HG02763 (cell line): Measurements from ENCODE around the gene PPP4R3A.
"Not testable (repeated sequence)": the region's sequence is repeated elsewhere in the genome, so short reads cannot be mapped to it uniquely, and the experiment has no call there.

ENCODE experiments used
- ATAC-seq: cut with Tn5 transposase; IDR thresholded peaks from one replicate; pipeline ENCODE4 v1.9.1; 2021; ENCODE audit warnings: mild to moderate bottlenecking, moderate library complexity; ENCODE audit not compliant: unreplicated experiment

The PPP4R3A gene

DNA sequence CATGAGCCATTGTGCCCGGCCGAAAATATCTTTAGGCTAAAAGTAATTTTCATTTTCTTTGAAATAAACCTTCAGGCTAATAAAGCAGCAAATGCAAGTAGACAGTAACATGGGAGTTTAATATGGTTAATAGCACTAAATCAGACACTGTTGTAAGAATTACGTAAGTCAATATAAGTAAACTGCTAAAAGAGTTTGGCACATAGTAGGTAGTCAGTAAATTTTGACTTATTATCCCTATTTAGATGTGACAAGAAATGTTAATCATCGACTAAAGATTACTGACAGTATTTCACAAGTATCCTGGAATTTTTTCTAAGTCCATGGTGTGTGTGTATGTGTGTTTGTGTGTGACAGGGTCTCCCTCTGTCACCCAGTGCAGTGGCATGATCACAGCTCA is 3.9 kb downstream of the PPP4R3A start:
- ATAC-seq = no peak

- no peak for ATAC-seq
Measured at GRCh38 chr14:91503000-91503504, 7.1 kb downstream of the PPP4R3A start.

GRCh38 chr14:91501951-91502930 is 7.9 kb downstream of the PPP4R3A start:
- ATAC-seq = no peak

DNA sequence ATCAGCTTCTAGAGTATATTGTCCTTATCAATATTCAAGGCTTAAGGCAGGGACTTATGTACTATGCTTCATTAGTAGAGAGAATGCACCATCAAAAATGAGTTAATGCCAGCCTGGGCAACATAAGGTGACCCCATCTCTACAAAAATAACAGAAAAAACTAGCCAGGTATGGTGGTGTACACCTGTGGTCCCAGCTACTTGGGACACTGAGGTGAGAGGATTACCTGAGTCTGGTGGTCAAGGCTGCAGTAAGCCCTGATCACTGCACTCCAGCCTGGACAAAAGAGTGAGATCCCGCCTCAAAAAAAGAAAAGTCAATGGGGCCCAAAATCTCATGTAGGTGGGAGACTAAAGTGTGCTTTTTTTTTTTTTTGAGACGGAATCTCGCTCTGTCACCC is 8.8 kb downstream of the PPP4R3A start:
- ATAC-seq = no peak

DNA sequence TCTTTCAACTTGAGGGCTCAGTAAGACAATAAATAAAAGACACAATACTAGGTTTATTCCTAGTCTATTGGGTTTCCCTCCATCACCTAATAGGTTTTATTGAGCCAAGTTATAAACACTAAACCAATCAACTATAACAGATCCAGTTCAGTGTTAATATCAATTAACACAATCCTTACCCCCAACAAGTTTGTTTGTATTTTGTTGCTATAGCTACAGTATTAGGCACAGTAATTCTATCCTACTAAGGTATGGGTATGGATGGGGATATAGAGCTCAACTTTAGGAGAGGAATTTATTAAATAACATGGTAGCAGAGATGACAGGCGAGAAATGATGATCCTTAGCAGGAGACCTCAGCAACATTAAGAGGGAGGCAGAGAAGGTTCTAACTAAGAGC is 13.3 kb downstream of the PPP4R3A start:
- ATAC-seq = no peak

GRCh38 chr14:91494392-91495065 is 15.6 kb downstream of the PPP4R3A start:
- ATAC-seq = not testable (repeated sequence)

DNA sequence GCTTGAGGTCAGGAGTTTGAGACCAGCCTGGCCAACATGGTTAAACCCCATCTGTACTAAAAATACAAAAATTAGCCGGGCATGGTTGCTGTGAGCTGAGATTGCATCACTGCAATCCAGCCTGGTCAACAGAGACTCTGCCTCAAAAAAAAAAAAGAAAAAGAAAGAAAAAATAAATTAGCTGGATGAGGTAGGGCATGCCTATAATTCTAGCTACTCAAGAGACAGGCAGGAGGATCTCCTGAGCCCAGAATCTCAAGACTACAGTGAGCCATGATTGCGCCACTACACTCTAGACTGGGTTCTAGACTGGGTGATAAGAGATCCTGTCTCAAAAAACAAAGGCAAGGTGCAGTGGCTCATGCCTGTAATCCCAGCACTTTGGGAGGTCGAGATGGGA is 16.9 kb downstream of the PPP4R3A start:
- ATAC-seq = no peak

- no peak for ATAC-seq
Measured at GRCh38 chr14:91484744-91485143, 25.4 kb downstream of the PPP4R3A start.

DNA sequence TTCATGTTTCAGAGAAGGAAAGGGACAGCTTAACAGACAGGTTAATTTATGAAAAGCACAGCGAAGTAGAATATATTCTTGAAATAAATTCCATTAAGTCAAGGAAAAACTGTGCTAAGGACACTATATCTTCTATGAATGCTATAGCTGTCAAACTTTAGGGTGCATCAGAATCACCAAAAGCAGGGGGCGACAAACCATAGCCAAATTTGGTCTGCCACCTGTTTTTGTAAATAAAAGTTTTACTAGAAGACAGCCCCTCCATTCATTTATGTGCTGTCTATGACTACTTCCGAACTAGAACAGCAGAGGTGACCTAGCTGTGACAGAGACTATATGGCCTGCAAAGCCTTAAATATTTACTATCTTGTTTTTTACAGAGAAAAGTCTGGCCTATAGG is 25.9 kb downstream of the PPP4R3A start:
- no peak for ATAC-seq

DNA sequence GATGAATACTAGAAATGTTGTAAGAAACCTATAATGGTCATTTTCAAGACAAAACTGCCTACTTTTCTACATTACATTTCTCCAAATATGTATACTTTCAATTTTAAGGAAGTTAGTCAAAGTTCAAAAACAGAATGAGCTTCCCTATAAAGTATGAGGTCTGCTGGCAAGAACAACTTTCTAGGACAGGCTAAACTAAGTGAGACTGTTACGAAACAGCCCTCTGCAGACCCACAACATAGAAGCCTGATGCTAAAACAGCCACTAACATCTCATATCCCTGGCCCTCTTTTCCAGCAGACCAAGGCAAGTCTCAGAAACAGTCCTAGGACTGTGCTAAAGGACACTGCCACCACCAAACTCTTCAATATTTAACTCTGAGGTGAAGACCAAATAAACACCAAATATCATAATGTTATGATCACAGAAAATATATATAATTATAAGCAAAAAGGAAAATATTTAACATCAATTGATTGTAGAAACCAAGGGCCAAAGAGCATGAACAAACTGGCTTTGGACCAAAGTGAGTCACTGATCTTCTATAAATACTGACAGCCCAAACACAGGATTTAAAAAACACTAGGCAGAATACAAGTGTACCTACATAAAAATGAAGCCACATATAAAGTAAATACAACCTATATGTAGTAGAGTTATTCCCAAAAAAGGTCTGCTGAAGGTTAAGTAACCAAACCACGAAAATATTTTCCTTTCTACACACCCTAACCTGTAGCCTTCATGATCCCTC is 27.7 kb downstream of the PPP4R3A start:
- no peak for ATAC-seq

GRCh38 chr14:91477388-91477787 is 32.7 kb downstream of the PPP4R3A start:
- no peak for ATAC-seq

- ATAC-seq = no peak
Measured at GRCh38 chr14:91473046-91473445, 37.1 kb downstream of the PPP4R3A start.

GRCh38 chr14:91470216-91470615 is 39.9 kb downstream of the PPP4R3A start:
- ATAC-seq = no peak

DNA sequence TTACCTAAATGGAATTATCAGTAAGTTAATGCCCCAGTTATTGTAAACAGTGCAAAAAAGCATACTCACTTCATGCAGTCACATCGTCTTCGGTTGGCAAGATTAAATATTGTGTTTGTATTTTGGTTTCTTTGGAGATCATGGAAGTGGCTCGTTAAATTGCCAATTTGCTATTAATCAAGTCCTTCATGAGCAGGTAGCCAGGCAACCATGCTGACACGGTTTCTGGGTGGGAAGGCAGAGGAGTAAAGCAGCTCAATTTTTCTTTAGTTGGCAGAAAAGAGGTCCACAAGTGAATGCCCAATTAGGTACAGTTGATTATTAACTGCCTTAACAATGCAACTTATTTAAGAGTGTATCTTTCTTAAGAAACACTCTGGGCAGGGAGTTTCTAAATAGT is 43.9 kb downstream of the PPP4R3A start:
- no peak for ATAC-seq

- no peak for ATAC-seq
Measured at GRCh38 chr14:91464615-91465205, 45.4 kb downstream of the PPP4R3A start.

- ATAC-seq = no peak
Measured at GRCh38 chr14:91458612-91459011, 51.5 kb downstream of the PPP4R3A start.

DNA sequence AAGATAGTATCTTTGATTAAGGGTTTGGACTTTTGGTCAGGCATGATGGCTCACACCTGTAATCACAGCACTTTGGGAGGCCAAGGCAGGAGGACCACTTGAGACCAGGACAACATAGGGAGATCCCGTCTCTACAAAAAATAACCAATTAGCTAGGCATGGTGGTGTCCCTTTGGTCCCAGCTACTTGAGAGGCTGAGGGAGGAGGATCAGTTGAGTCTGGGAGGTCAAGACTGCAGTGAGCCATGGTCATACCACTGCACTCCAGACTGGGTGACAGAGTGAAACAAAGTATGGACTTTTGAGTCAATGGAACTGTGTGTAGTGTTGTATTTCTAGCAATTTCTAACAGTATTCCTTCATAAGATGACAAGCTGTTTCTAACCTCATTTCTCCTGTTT is 53.8 kb downstream of the PPP4R3A start:
- ATAC-seq = no peak

- no peak for ATAC-seq
Measured at GRCh38 chr14:91454580-91454979, 55.5 kb downstream of the PPP4R3A start.

DNA sequence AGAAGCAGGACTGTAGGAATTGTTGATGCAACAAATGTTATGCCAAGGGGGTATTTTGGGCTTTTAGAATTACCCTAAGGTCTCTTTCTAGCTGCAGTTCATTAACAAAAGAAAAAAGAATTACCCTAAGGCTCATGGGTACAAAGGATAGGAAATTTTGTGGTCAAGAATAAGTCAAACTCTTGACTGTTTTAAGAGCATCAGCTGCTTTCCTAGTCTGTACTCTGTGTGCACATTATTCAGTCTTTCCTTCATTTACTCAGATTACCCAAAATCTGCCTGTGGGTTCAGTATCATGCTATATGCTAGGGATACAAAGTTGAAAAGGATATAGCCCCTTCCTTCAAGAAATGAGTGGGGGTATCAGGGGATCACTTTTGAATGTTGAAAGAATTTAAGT is 56.0 kb downstream of the PPP4R3A start:
- no peak for ATAC-seq

- no peak for ATAC-seq
Measured at GRCh38 chr14:91453744-91454143, 56.4 kb downstream of the PPP4R3A start.
